CD4-positive, alpha-beta T cell (primary cell): ENCODE results near the gene KIF5A. TPM values are rescaled to one million over a fixed set of nuclear protein-coding genes. Genes with fewer than 3 reads are reported as not detected.
"Not testable (repeated sequence)": the region's sequence is repeated elsewhere in the genome, so short reads cannot be mapped to it uniquely, and the experiment has no call there.

Experiments
- ATAC-seq: fragments of 200-7000 bp; cut with Tn5 transposase; one replicate; pipeline ENCODE4 v1.10.0; 2022; ENCODE audit warnings: mild to moderate bottlenecking; ENCODE audit not compliant: poor library complexity
- CTCF ChIA-PET: fragments of 350-600 bp; sonication (Branson Sonifier 250); formaldehyde crosslinking; loops from one replicate; lab custom pipeline; 2021; ENCODE audit warnings: antibody characterized with exemption, inconsistent platforms; lab: Charles Lee
- POLR2A ChIA-PET: fragments of 350-600 bp; sonication (Branson Sonifier 250); formaldehyde crosslinking; loops from one replicate; lab custom pipeline; 2021; ENCODE audit warnings: antibody characterized with exemption, inconsistent platforms; lab: Charles Lee
- DNase-seq, 14 experiments: peaks; one replicate each; pipeline ENCODE4 v3.0.0-alpha.2; 2013 to 2020; ENCODE audit warnings: mixed read lengths in 2 of 14
- H3K27ac ChIP-seq, 2 donors: one replicate each; pipeline versions ENCODE4 v1.5.1 to v1.7.0; 2013; ENCODE audit warnings: low read length in 2 of 2, low read depth in 1 of 2, mild to moderate bottlenecking in 1 of 2
- H3K27me3 ChIP-seq, 2 experiments: 1 replicate in 1 of 2; 2 replicates in 1 of 2; pipeline versions ENCODE4 v1.6.1 to v1.7.0; 2013; ENCODE audit warnings: low read length in 2 of 2, control low read depth in 1 of 2, mild to moderate bottlenecking in 1 of 2, moderate library complexity in 1 of 2; ENCODE audit not compliant: insufficient read depth in 2 of 2, control insufficient read depth in 1 of 2
- H3K36me3 ChIP-seq: one replicate; pipeline ENCODE4 v1.6.1; 2013; ENCODE audit warnings: low read length, control low read depth; ENCODE audit not compliant: insufficient read depth
- H3K4me1 ChIP-seq: one replicate; pipeline ENCODE4 v1.6.1; 2013; ENCODE audit warnings: low read length, control low read depth; ENCODE audit not compliant: insufficient read depth
- H3K4me3 ChIP-seq: one replicate; pipeline ENCODE4 v1.5.1; 2013; ENCODE audit warnings: mild to moderate bottlenecking, low read length, moderate library complexity
- H3K9me3 ChIP-seq, 2 experiments: 1 replicate in 1 of 2; 2 replicates in 1 of 2; pipeline versions ENCODE4 v1.6.1 to v1.7.0; 2013; ENCODE audit warnings: low read length in 2 of 2, mild to moderate bottlenecking in 2 of 2, control low read depth in 1 of 2, moderate library complexity in 1 of 2; ENCODE audit not compliant: control insufficient read depth in 1 of 2, insufficient read depth in 1 of 2
- H3K27ac Mint-ChIP-seq: one replicate; pipeline ENCODE4 v1.8.0; 2020; ENCODE audit warnings: mixed read lengths
- H3K27me3 Mint-ChIP-seq: one replicate; pipeline ENCODE4 v1.8.0; 2021; ENCODE audit warnings: mixed read lengths
- H3K36me3 Mint-ChIP-seq: one replicate; pipeline ENCODE4 v1.8.0; 2021; ENCODE audit warnings: low read depth, mixed read lengths
- H3K4me1 Mint-ChIP-seq: one replicate; pipeline ENCODE4 v1.8.0; 2021; ENCODE audit warnings: low read depth, mixed read lengths
- H3K4me3 Mint-ChIP-seq: one replicate; pipeline ENCODE4 v1.8.0; 2020; ENCODE audit warnings: mild to moderate bottlenecking, mixed read lengths
- H3K9me3 Mint-ChIP-seq: one replicate; pipeline ENCODE4 v1.8.0; 2020; ENCODE audit warnings: mixed read lengths
- intact Hi-C, 2 experiments: fragments of 100-400 bp; cut with DNase I in 1 of 2; cut with micrococcal nuclease in 1 of 2; formaldehyde crosslinking; loops; one replicate each; pipeline versions ENCODE4 v1.15.1 to v1.9.0; 2023 to 2025; cut with DNase I, micrococcal nuclease
- total RNA-seq, 174 experiments: library from RNA in 2 of 174; stranded (reverse) in 2 of 174; gene quantifications; one replicate each; pipeline ENCODE4 v1.2.3 and lab custom pipeline; 2021 to 2026
- TF ChIP-seq, protein P1 (sequence below): fragments of 200-600 bp; IDR thresholded peaks from one replicate; pipeline ENCODE4 v1.8.0; 2022; ENCODE audit warnings: antibody characterized with exemption, mild to moderate bottlenecking

KIF5A gene
- total RNA-seq, 2 experiments from 2014 or later: 0.39 to 0.47 TPM

DNA sequence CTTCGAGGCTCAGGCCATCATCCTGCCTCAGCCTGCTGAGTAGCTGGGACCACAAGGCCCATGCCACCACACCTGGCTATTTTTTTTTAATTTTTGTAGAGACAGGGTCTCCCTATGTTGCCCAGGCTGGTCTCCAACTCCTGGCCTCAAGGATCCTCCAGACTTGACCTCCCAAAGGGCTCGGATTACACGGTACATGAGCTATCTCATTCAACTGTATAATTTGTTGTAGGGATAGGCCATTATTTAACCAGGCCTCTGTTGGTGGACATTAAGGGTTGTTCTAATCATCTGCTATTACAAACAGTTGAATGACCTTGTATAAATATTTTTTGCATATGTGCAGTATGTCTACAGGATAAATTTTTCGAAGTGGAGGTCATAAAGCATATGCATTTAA lies 9.0 kb downstream of the KIF5A start:
- intact Hi-C loops: loop anchor here in 1 of 2 experiments (10.0 kb wide), 1 partner anchor 1014 kb away; no protein-coding TSS in a partner anchor
- no peak for ATAC-seq
- no peak overlapping the region for H3K4me3 ChIP-seq
- no peak overlapping the region for H3K4me3 Mint-ChIP-seq
- no peaks in the 10 kb centered on the region for H3K9me3 ChIP-seq
- H3K4me1 Mint-ChIP-seq: no peaks in the 10 kb centered on the region
- POLR2A ChIA-PET: no interaction called here
- no peaks in the 10 kb centered on the region for H3K36me3 Mint-ChIP-seq
- no peaks in the 10 kb centered on the region for H3K27me3 ChIP-seq
- TF ChIP-seq, protein P1, sequence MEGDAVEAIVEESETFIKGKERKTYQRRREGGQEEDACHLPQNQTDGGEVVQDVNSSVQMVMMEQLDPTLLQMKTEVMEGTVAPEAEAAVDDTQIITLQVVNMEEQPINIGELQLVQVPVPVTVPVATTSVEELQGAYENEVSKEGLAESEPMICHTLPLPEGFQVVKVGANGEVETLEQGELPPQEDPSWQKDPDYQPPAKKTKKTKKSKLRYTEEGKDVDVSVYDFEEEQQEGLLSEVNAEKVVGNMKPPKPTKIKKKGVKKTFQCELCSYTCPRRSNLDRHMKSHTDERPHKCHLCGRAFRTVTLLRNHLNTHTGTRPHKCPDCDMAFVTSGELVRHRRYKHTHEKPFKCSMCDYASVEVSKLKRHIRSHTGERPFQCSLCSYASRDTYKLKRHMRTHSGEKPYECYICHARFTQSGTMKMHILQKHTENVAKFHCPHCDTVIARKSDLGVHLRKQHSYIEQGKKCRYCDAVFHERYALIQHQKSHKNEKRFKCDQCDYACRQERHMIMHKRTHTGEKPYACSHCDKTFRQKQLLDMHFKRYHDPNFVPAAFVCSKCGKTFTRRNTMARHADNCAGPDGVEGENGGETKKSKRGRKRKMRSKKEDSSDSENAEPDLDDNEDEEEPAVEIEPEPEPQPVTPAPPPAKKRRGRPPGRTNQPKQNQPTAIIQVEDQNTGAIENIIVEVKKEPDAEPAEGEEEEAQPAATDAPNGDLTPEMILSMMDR: no peak
- H3K27me3 Mint-ChIP-seq: peaks cover 5% of the 10 kb centered on the region
- H3K27ac ChIP-seq: no peak overlapping the region
- no peak for DNase-seq
- CTCF ChIA-PET: no interaction called here
- no peaks in the 10 kb centered on the region for H3K9me3 Mint-ChIP-seq
- no peaks in the 10 kb centered on the region for H3K36me3 ChIP-seq
- no peaks in the 10 kb centered on the region for H3K4me1 ChIP-seq
- H3K27ac Mint-ChIP-seq: no peak overlapping the region

- H3K27ac Mint-ChIP-seq: no peak overlapping the region
- TF ChIP-seq, protein P1: no peak
- H3K4me1 Mint-ChIP-seq: no peaks in the 10 kb centered on the region
- Histone ChIP-seq H3K9me3 (no peaks in the 10 kb centered on the region), H3K27ac (no peak overlapping the region), H3K36me3 (no peaks in the 10 kb centered on the region), H3K4me3 (no peak overlapping the region), H3K4me1 (no peaks in the 10 kb centered on the region), H3K27me3 (no peaks in the 10 kb centered on the region)
- CTCF ChIA-PET: no interaction called here
- H3K9me3 Mint-ChIP-seq: no peaks in the 10 kb centered on the region
- intact Hi-C loops: no loop called here
- H3K27me3 Mint-ChIP-seq: peaks cover 11% of the 10 kb centered on the region
- no peaks in the 10 kb centered on the region for H3K36me3 Mint-ChIP-seq
- ATAC-seq (no peak), DNase-seq (no peak)
- no peak overlapping the region for H3K4me3 Mint-ChIP-seq
- POLR2A ChIA-PET: no interaction called here
Observed at GRCh38 chr12:57560516-57560915, 10.7 kb downstream of the KIF5A start.

GRCh38 chr12:57561117-57561516 lies 11.3 kb downstream of the KIF5A start:
- H3K4me3 ChIP-seq, H3K27ac Mint-ChIP-seq, H3K9me3 ChIP-seq, POLR2A ChIA-PET, H3K4me1 Mint-ChIP-seq, DNase-seq, H3K27ac ChIP-seq, H3K4me3 Mint-ChIP-seq, ATAC-seq, H3K36me3 ChIP-seq, intact Hi-C loops, CTCF ChIA-PET, H3K4me1 ChIP-seq, H3K36me3 Mint-ChIP-seq, H3K9me3 Mint-ChIP-seq, H3K27me3 ChIP-seq: not testable (repeated sequence)
- H3K27me3 Mint-ChIP-seq: peaks cover 11% of the 10 kb centered on the region

GRCh38 chr12:57563358-57563757 lies 13.5 kb downstream of the KIF5A start:
- no peak overlapping the region for H3K27ac Mint-ChIP-seq
- no peaks in the 10 kb centered on the region for H3K27me3 ChIP-seq
- no peaks in the 10 kb centered on the region for H3K4me1 Mint-ChIP-seq
- H3K4me1 ChIP-seq: no peaks in the 10 kb centered on the region
- H3K9me3 ChIP-seq: no peaks in the 10 kb centered on the region
- H3K36me3 Mint-ChIP-seq: no peaks in the 10 kb centered on the region
- peaks cover 11% of the 10 kb centered on the region for H3K27me3 Mint-ChIP-seq
- no peak overlapping the region for H3K4me3 Mint-ChIP-seq
- ChIA-PET POLR2A (no interaction called here), CTCF (no interaction called here)
- intact Hi-C loops: no loop called here
- no peak for DNase-seq
- no peak for ATAC-seq
- TF ChIP-seq, protein P1: no peak
- no peak overlapping the region for H3K4me3 ChIP-seq
- no peak overlapping the region for H3K27ac ChIP-seq
- no peaks in the 10 kb centered on the region for H3K9me3 Mint-ChIP-seq
- H3K36me3 ChIP-seq: no peaks in the 10 kb centered on the region
